ENCODE data around the gene PFDN5.
"Not testable (repeated sequence)": the region's sequence is repeated elsewhere in the genome, so short reads cannot be mapped to it uniquely, and the experiment has no call there.

- TF ChIP-seq, protein P1, sequence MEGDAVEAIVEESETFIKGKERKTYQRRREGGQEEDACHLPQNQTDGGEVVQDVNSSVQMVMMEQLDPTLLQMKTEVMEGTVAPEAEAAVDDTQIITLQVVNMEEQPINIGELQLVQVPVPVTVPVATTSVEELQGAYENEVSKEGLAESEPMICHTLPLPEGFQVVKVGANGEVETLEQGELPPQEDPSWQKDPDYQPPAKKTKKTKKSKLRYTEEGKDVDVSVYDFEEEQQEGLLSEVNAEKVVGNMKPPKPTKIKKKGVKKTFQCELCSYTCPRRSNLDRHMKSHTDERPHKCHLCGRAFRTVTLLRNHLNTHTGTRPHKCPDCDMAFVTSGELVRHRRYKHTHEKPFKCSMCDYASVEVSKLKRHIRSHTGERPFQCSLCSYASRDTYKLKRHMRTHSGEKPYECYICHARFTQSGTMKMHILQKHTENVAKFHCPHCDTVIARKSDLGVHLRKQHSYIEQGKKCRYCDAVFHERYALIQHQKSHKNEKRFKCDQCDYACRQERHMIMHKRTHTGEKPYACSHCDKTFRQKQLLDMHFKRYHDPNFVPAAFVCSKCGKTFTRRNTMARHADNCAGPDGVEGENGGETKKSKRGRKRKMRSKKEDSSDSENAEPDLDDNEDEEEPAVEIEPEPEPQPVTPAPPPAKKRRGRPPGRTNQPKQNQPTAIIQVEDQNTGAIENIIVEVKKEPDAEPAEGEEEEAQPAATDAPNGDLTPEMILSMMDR (IDR thresholded peaks at IDR 0.05; ENCODE audit: insufficient read depth, low read length), result not testable (repeated sequence)
- TF ChIP-seq REST (IDR thresholded peaks at IDR 0.05; ENCODE audit: insufficient replicate concordance, low read depth), result not testable (repeated sequence)
Observed at GRCh38 chr12:53297106-53297505, 1.8 kb downstream of the PFDN5 start.

Measured in HL-60 (cell line).